ENCODE measurements around the gene WDR46.
A peak's percentile ranks its signal among the peaks of the same experiment; 100 is the strongest.
"Not testable (repeated sequence)": the region's sequence is repeated elsewhere in the genome, so short reads cannot be mapped to it uniquely, and the experiment has no call there.

The WDR46 gene

GRCh38 chr6:33285214-33285613, 3.8 kb downstream of the WDR46 start:
- not testable (repeated sequence) for DNase-seq

- no peak for DNase-seq
These were observed 8.5 kb downstream of the WDR46 start for GRCh38 chr6:33280539-33280938.

GRCh38 chr6:33279971-33280511, 9.0 kb downstream of the WDR46 start:
- DNase-seq = no peak

GRCh38 chr6:33279257-33279695, 9.8 kb downstream of the WDR46 start:
- DNase-seq = no peak

GRCh38 chr6:33278810-33279209, 10.2 kb downstream of the WDR46 start:
- no peak for DNase-seq

- no peak for DNase-seq
These were observed 10.7 kb downstream of the WDR46 start for GRCh38 chr6:33278392-33278741.

GRCh38 chr6:33277663-33278391, 11.2 kb downstream of the WDR46 start:
- no peak for DNase-seq

GRCh38 chr6:33276864-33277662, 12.0 kb downstream of the WDR46 start, which contains the start of gene B3GALT4:
Gene B3GALT4, plus strand, starts transcription at chr6:33277123. Its CDS starts 297 bp downstream, at chr6:33277420.
- peak; percentile 20 for DNase-seq

- no peak for DNase-seq
These were observed 12.5 kb downstream of the WDR46 start for GRCh38 chr6:33276581-33276863.

- DNase-seq = not testable (repeated sequence)
These were observed 13.1 kb downstream of the WDR46 start for GRCh38 chr6:33275795-33276580.

GRCh38 chr6:33273924-33274902, 14.8 kb downstream of the WDR46 start:
- no peak for DNase-seq

- DNase-seq = no peak
These were observed 15.7 kb downstream of the WDR46 start for GRCh38 chr6:33273129-33273923.

GRCh38 chr6:33272275-33273128, 16.5 kb downstream of the WDR46 start:
- DNase-seq = no peak

GRCh38 chr6:33271468-33272274, 17.4 kb downstream of the WDR46 start, which contains the start of the genes RPS18 and VPS52:
Gene RPS18, plus strand, starts transcription at chr6:33272075. Its CDS starts 45 bp downstream, at chr6:33272120.
Gene VPS52, minus strand, starts transcription at chr6:33271876. Its CDS starts 201 bp downstream, at chr6:33271675.
- peak; percentile 95 for DNase-seq

GRCh38 chr6:33271117-33271467, 17.9 kb downstream of the WDR46 start:
- DNase-seq = no peak

GRCh38 chr6:33264015-33264414, 25.0 kb downstream of the WDR46 start:
- DNase-seq = no peak

- not testable (repeated sequence) for DNase-seq
These were observed 26.5 kb downstream of the WDR46 start for GRCh38 chr6:33262490-33262889.

- DNase-seq = no peak
These were observed 30.0 kb downstream of the WDR46 start for GRCh38 chr6:33259032-33259431.

- DNase-seq = no peak
These were observed 34.4 kb downstream of the WDR46 start for GRCh38 chr6:33254591-33254990.

All from NCI-H1092 (cell line).